Measurements from ENCODE around the gene BICD2. TPM values are rescaled to one million over a fixed set of nuclear protein-coding genes. Genes with fewer than 3 reads are reported as not detected.
A peak's percentile ranks its signal among the peaks of the same experiment; 100 is the strongest.
"Not testable (repeated sequence)": the region's sequence is repeated elsewhere in the genome, so short reads cannot be mapped to it uniquely, and the experiment has no call there.

The BICD2 gene
- total RNA-seq (10 to 100 TPM; 28.0 to 41.8 (median 33.4) TPM), polyA plus RNA-seq (10 to 100 TPM; 22.5 to 24.7 TPM)
- long read RNA-seq, donor 1, full-length matches to known transcripts = 94 of 130 reads
- long read RNA-seq, donor 1, partial matches to known transcripts = 32 of 130 reads
- long read RNA-seq, donor 1, other reads (novel, unspliced or antisense) = 4 of 130 reads
- long read RNA-seq, donor 2, full-length matches to known transcripts = 97 of 145 reads
- long read RNA-seq, donor 2, partial matches to known transcripts = 43 of 145 reads
- long read RNA-seq, donor 2, other reads (novel, unspliced or antisense) = 5 of 145 reads
- long read RNA-seq, donor 3, full-length matches to known transcripts = 17 of 153 reads
- long read RNA-seq, donor 3, partial matches to known transcripts = 136 of 153 reads
- long read RNA-seq, donor 3, other reads (novel, unspliced or antisense) = 0 of 153 reads

GRCh38 chr9:92764381-92764987, at the start of gene BICD2:
BICD2 (minus strand) TSS chr9:92764833; CDS start chr9:92764744, 89 bp downstream.
- H3K4me1 ChIP-seq = peaks cover 17 to 67% (median 56%) of the 10 kb centered on the region in 9 donors
- ATAC-seq (no peak), DNase-seq (no peak)
- intact Hi-C loops (cut with DNase I) = loop anchor here in 5 of 10 donors (2.0 to 5.0 kb wide), 3 partner anchors 26 to 47 kb away; no protein-coding TSS in a partner anchor
- H3K27me3 ChIP-seq = no peaks in the 10 kb centered on the region
- no peaks in the 10 kb centered on the region for H3K9me3 ChIP-seq
- H3K36me3 ChIP-seq = no peaks in the 10 kb centered on the region
- peak within 1 kb of the TSS; percentile 96 to 100 (median 98) for H3K27ac ChIP-seq
- no peak for TF ChIP-seq CTCF (IDR thresholded peaks at IDR 0.05)
- WGBS, 2 donors = 1% methylated on average over 62 to 74 of the region's 74 CpGs
- H3K4me3 ChIP-seq = peak within 1 kb of the TSS; percentile 67 to 100 (median 98)

DNA sequence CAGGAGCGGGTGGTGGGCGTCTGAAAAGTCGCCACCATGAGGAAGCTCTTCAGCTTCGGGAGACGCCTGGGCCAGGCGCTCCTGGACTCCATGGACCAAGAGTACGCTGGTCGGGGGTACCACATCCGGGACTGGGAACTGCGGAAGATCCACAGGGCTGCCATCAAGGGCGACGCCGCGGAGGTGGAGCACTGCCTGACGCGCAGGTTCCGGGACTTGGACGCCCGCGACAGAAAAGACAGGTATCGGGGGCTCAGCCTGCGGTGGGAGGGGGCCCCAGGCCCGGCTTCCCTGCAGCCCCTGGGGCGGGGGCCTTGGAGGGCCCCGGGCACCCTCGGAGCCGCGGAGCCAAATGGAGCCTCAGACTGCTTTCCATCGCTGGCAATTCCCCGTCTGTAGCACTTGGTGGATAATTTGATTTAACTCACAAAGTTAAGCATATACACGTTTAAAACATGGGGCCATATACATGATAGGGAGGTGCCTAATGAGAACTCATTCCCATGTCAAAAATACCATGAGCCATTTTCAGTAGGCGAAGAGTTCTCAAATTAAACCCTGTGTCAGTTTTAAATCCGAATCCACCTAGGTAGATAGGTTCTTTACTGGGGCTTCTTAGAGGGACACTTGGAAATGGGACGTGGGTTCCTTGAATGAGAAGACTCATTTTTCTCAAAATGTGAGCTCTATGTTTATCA, 45.1 kb upstream of the BICD2 start:
- H3K9me3 ChIP-seq; H3K27ac ChIP-seq; DNase-seq; intact Hi-C loops (cut with DNase I); H3K36me3 ChIP-seq: not testable (repeated sequence)
- Histone ChIP-seq H3K4me1 (peaks cover 3 to 35% (median 28%) of the 10 kb centered on the region in 9 donors), H3K4me3 (peak overlapping the region in 2 of 10 donors; percentile 18 to 40), H3K27me3 (peaks cover 32 to 100% (median 99%) of the 10 kb centered on the region in 7 donors)
- ATAC-seq = peak in 1 of 8 donors; percentile 33
- 8% methylated on average over 34 of the region's 34 CpGs for WGBS, 2 donors

DNA sequence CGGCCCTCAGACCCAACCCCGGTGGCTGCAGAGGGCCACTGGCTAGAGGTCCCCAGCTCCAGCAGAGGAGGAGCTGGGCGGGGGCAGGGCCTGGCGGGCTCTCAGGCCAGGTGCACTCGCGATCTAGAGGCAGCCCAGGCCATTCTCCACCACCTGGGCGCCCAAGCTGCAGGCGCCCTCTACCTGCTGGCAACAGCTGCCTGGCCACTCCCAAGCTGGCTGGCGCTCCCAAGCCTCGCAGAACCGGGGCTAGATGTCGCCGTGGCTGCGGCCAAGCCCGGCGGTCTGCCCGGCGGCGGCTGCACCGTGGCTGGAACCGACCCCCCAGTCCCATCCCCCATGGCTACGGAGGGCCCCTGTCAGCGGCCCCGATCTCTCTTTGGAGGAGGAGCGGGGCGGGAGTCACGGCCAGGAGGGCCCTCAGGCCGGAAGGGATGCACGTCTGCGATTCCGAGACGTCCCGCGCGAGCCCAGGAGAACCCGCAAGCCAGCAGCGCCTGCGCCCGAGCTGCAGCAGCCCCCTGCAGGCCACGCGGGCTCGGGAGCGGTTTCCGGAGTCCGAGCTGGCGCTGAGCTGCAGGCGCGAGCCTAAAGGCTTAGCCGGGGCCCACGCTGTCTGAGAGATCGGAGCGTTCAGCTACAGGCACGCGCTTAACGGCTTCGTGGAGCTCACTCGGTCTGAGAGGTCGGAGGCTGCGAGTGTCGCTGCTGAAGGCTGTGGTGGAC, 44.3 kb upstream of the BICD2 start:
- Histone ChIP-seq H3K36me3 (no peaks in the 10 kb centered on the region), H3K4me1 (peaks cover 3 to 35% (median 28%) of the 10 kb centered on the region in 9 donors), H3K27me3 (peaks cover 32 to 100% (median 99%) of the 10 kb centered on the region in 7 donors), H3K9me3 (no peaks in the 10 kb centered on the region), H3K4me3 (peak overlapping the region in 8 of 10 donors; percentile 8 to 40 (median 30)), H3K27ac (no peak overlapping the region)
- TF ChIP-seq CTCF (IDR thresholded peaks at IDR 0.05) = peak in 6 of 9 donors; percentile 13 to 42 (median 30)
- intact Hi-C loops (cut with DNase I) = no loop called here
- peak; percentile 77 to 89 (median 81) for ATAC-seq
- peak; percentile 53 to 70 for DNase-seq
- 1% methylated on average over 59 to 60 of the region's 60 CpGs for WGBS, 2 donors

Data from heart right ventricle (tissue), 16 donors.